ENCODE data around the gene CACNB4.
"Not testable (repeated sequence)": the region's sequence is repeated elsewhere in the genome, so short reads cannot be mapped to it uniquely, and the experiment has no call there.

The CACNB4 gene

GRCh38 chr2:151973013-151973900 lies 125.6 kb downstream of the CACNB4 start:
- DNase-seq, result peak; percentile 12

- no peak for DNase-seq
These were observed 126.4 kb downstream of the CACNB4 start for GRCh38 chr2:151972241-151973012.

- DNase-seq, result no peak
These were observed 127.4 kb downstream of the CACNB4 start for GRCh38 chr2:151971301-151972051.

GRCh38 chr2:151968770-151969470 lies 129.9 kb downstream of the CACNB4 start:
- no peak for DNase-seq

- no peak for DNase-seq
These were observed 130.8 kb downstream of the CACNB4 start for GRCh38 chr2:151967829-151968722.

- DNase-seq, result no peak
These were observed 133.0 kb downstream of the CACNB4 start for GRCh38 chr2:151965884-151966283.

GRCh38 chr2:151961558-151961957 lies 137.3 kb downstream of the CACNB4 start:
- no peak for DNase-seq

- no peak for DNase-seq
These were observed 139.6 kb downstream of the CACNB4 start for GRCh38 chr2:151959238-151959637.

GRCh38 chr2:151953467-151953866 lies 145.4 kb downstream of the CACNB4 start:
- no peak for DNase-seq

GRCh38 chr2:151952691-151953456 lies 146.0 kb downstream of the CACNB4 start:
- no peak for DNase-seq

- DNase-seq, result no peak
These were observed 151.1 kb downstream of the CACNB4 start for GRCh38 chr2:151947813-151948165.

GRCh38 chr2:151946899-151947812 lies 151.7 kb downstream of the CACNB4 start:
- no peak for DNase-seq

- no peak for DNase-seq
These were observed 152.5 kb downstream of the CACNB4 start for GRCh38 chr2:151946250-151946884.

- DNase-seq, result no peak
These were observed 153.2 kb downstream of the CACNB4 start for GRCh38 chr2:151945602-151946001.

GRCh38 chr2:151945186-151945585 lies 153.7 kb downstream of the CACNB4 start:
- DNase-seq, result no peak

- no peak for DNase-seq
These were observed 155.4 kb downstream of the CACNB4 start for GRCh38 chr2:151943461-151943860.

GRCh38 chr2:151942540-151943205 lies 156.2 kb downstream of the CACNB4 start:
- not testable (repeated sequence) for DNase-seq

- DNase-seq, result no peak
These were observed 160.9 kb downstream of the CACNB4 start for GRCh38 chr2:151937966-151938365.

- DNase-seq, result no peak
These were observed 162.2 kb downstream of the CACNB4 start for GRCh38 chr2:151936626-151937025.

All from NCI-H510A treated with DMSO at 0.1 percent for 48 hours (cell line).